ENCODE results near the gene ARHGAP10.
A peak's percentile ranks its signal among the peaks of the same experiment; 100 is the strongest.

ARHGAP10 gene

GRCh38 chr4:148044089-148044911 is 312.4 kb downstream of the ARHGAP10 start:
- no peak for TF ChIP-seq CTCF (IDR thresholded peaks at IDR 0.05; ENCODE audit: borderline replicate concordance, insufficient read depth, low read depth, low read length)
- H3K4me3 ChIP-seq (ENCODE audit: low read depth, low read length) = no peak overlapping the region

GRCh38 chr4:148044912-148045352 is 313.0 kb downstream of the ARHGAP10 start:
- H3K4me3 ChIP-seq (ENCODE audit: low read depth, low read length) = no peak overlapping the region
- TF ChIP-seq CTCF (IDR thresholded peaks at IDR 0.05; ENCODE audit: borderline replicate concordance, insufficient read depth, low read depth, low read length) = peak; percentile 26; the same call in 1 of the 2 replicates

- no peak for TF ChIP-seq CTCF (IDR thresholded peaks at IDR 0.05; ENCODE audit: borderline replicate concordance, insufficient read depth, low read depth, low read length)
- no peak overlapping the region for H3K4me3 ChIP-seq (ENCODE audit: low read depth, low read length)
Observed at GRCh38 chr4:148048598-148048997, 316.7 kb downstream of the ARHGAP10 start.

GRCh38 chr4:148051403-148051802 is 319.5 kb downstream of the ARHGAP10 start:
- no peak for TF ChIP-seq CTCF (IDR thresholded peaks at IDR 0.05; ENCODE audit: borderline replicate concordance, insufficient read depth, low read depth, low read length)
- no peak overlapping the region for H3K4me3 ChIP-seq (ENCODE audit: low read depth, low read length)

- H3K4me3 ChIP-seq (ENCODE audit: low read depth, low read length) = no peak overlapping the region
- TF ChIP-seq CTCF (IDR thresholded peaks at IDR 0.05; ENCODE audit: borderline replicate concordance, insufficient read depth, low read depth, low read length) = no peak
Observed at GRCh38 chr4:148052448-148052847, 320.6 kb downstream of the ARHGAP10 start.

- H3K4me3 ChIP-seq (ENCODE audit: low read depth, low read length) = no peak overlapping the region
- no peak for TF ChIP-seq CTCF (IDR thresholded peaks at IDR 0.05; ENCODE audit: borderline replicate concordance, insufficient read depth, low read depth, low read length)
Observed at GRCh38 chr4:148053298-148054003, 321.6 kb downstream of the ARHGAP10 start.

Data from GM12875 (cell line).